IMR-90 (cell line): Measurements from ENCODE around the gene POLR2F. TPM values are rescaled to one million over a fixed set of nuclear protein-coding genes. Genes with fewer than 3 reads are reported as not detected.

Experiments
- BHLHE40 ChIP-seq: fragments of 150-350 bp; IDR thresholded peaks from 2 replicates; pipeline ENCODE4 v1.6.1; 2016; ENCODE audit warnings: mild to moderate bottlenecking, low read depth, low read length
- FOS ChIP-seq: fragments of 150-350 bp; IDR thresholded peaks from 2 replicates; pipeline ENCODE4 v1.6.1; 2016; ENCODE audit warnings: low read depth, low read length
- NFE2L2 ChIP-seq: fragments of 150-350 bp; IDR thresholded peaks from 2 replicates; pipeline ENCODE4 v1.6.1; 2016; ENCODE audit warnings: low read depth, mild to moderate bottlenecking, low read length
- RAD21 ChIP-seq: IDR thresholded peaks from 2 replicates; pipeline ENCODE4 v1.6.1; 2012; ENCODE audit warnings: low read length, improper control_type of control experiment
- polyA plus RNA-seq, 3 experiments: library from polyadenylated mRNA; depleted of rRNA; stranded (reverse); fragments of >200 nt; gene quantifications; 2 replicates each; pipeline ENCODE4 v1.2.3, GENCODE V29; 2012; ENCODE audit warnings: low replicate concordance in 1 of 3
- total RNA-seq: library from RNA; depleted of rRNA; stranded (reverse); fragments of >200 nt; gene quantifications from 2 replicates; pipeline ENCODE4 v1.2.3, GENCODE V29; 2012
- TF ChIP-seq, protein P1 (sequence below): fragments of 150-350 bp; IDR thresholded peaks from 2 replicates; pipeline ENCODE4 v1.6.1; 2017; ENCODE audit warnings: mild to moderate bottlenecking, antibody characterized with exemption, low read length, low read depth

The POLR2F gene
- total and polyA plus RNA-seq, 2 of the 4 experiments (the other 2 are of a cell fraction): 26.0 to 147 TPM

DNA sequence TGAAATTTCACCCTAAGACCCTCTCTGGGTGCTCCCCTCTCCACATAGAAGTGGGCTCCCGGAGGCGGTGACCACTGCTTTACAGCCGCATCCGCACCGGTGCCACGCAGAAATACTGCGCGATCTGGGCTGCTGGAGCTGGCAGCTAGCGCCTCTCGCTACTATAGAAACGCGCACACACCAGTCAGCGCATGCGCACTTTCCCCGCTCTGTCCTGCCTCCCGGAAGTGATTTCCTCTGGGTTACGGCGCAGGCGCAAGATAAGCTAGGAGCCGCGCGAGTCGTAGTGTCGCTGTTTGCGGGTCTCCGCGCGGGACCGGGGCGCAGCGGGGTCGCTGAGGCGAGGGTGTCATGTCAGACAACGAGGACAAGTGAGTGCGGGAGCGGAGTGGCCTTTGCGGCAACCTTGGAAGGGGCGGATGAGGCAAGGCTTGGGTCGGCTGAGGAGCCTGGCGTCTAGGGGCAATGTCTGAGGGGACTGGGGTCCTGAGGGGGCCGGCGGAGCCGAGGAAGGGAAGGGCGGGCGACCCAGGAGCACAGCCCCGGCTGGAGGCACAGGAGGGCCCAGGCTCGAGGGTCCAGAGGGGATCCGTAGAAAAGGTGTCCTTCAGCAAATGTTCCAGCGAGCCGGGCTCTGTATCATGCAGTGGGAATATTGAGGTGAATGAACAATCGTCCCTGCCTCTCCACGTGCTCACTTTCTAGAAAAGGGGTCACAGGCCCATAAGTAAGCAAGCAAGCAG is at the start of gene POLR2F, which contains the start of gene C22orf23 (continued):
- TF ChIP-seq, protein P1, sequence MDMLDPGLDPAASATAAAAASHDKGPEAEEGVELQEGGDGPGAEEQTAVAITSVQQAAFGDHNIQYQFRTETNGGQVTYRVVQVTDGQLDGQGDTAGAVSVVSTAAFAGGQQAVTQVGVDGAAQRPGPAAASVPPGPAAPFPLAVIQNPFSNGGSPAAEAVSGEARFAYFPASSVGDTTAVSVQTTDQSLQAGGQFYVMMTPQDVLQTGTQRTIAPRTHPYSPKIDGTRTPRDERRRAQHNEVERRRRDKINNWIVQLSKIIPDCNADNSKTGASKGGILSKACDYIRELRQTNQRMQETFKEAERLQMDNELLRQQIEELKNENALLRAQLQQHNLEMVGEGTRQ: no peak
- TF ChIP-seq NFE2L2 (no peak), RAD21 (no peak), FOS (no peak), BHLHE40 (no peak)
